Cerebellar cortex (tissue), 1 donor: ENCODE results near the gene BATF.
"Not testable (repeated sequence)": the region's sequence is repeated elsewhere in the genome, so short reads cannot be mapped to it uniquely, and the experiment has no call there.

Experiments used
- DNase-seq: peaks from one replicate; pipeline ENCODE4 v3.0.0-alpha.2; 2015; ENCODE audit warnings: low spot score

BATF gene

GRCh38 chr14:75522224-75522982, at the start of gene BATF:
Gene BATF (plus strand): TSS chr14:75522469. CDS start chr14:75522683, 214 bp downstream.
- DNase-seq: no peak

DNA sequence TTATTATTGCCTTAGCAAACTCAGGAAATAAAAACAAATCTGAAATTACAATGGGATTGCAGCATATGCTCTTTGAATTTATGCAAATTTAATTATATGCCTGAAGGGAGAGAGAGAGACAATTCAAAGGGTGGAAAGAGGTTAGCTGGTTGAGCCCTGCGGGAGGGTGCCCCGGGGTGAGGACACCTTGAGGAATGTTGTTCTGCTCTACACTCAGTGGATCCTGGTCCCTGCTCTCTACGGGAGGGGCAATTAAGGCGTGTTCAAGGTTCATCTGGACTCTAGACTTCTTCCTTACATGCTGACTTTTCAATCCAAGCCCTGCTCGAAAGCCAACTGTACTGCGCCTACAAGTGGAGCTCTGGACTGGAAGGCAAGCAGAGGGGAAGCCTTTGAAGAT, 48.1 kb upstream of the BATF start:
- DNase-seq: not testable (repeated sequence)

DNA sequence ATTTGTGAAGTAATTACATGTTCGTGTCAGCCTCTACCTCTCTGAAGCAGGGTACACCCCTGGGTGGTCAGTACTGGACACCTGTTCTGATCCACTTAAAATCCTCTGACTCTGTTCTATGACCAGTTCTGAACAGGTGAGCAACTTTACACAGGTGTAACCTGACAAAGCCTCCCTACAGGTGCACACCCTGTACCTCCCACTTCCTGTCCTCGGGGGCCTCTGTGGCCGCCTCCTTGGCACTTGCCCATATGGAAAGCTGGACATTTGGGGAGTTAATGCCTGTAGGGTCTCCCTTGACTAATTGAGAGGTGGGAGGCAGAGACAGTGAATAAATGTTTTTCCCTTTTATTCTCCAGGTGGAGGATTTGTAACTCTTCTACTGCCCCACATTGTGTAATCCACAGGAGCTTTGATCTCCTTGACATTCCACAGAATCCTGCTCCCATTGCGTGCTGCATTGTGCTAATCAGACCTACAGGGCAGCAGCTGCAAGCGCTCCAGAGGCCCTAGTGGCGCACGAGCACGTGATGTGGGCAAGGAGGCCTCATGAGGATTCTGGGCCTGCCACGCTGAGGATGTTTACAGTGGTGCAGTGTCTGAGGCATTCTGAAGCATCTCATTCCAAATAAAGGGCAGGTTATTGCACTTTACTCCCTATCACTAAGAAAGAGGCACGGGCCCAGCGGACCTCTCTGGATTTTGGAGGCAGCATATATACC, 45.8 kb upstream of the BATF start:
- DNase-seq: no peak

- DNase-seq: no peak
Observed at GRCh38 chr14:75477881-75478280, 44.4 kb upstream of the BATF start.

- DNase-seq: no peak
Observed at GRCh38 chr14:75479770-75480600, 42.3 kb upstream of the BATF start.

GRCh38 chr14:75482366-75482765, 39.9 kb upstream of the BATF start:
- no peak for DNase-seq

GRCh38 chr14:75484711-75485429, 37.4 kb upstream of the BATF start:
- DNase-seq: no peak

GRCh38 chr14:75486318-75486717, 36.0 kb upstream of the BATF start:
- no peak for DNase-seq

DNA sequence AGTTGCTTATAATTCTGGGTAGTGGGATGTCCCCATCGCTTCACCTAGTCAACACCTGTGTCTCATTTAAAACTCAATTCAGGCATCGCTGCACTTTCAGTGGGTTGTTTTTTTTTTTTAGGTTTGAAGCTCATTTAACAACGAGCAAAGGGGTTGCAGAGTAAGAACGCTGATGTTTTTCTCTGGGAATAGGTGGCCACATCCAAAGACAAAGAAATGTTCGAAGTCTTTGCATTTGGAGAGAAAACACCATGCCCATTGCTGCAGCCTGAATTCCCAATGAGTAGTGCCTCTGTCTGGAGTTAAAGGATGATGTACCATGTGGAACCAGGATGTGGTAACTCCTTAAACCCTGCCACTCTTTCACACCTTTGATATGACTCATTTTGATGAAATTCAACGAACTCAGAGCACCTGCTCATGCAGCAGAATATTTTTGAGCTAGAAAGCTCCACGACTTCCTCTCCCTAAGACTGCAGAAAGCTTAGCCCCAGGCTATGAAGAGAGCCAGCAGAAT, 35.1 kb upstream of the BATF start:
- DNase-seq: no peak

DNA sequence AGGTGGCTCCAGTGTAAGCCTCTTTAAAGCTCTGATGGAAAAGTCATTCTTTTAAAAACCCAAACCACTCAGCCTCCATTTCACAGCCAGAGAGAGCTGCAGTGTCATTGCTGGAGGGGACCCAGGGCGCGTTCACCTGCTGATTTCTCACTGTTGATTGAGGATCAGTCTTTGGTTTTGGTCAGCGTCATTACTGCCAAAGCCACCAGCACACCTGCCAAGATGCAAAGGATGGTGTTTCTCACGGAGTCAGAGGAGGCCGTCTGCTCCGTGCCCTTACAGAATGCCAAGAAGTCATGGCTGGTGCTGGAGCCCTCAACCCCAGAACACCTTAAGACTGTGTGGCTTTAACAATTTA, 32.8 kb upstream of the BATF start:
- no peak for DNase-seq

DNA sequence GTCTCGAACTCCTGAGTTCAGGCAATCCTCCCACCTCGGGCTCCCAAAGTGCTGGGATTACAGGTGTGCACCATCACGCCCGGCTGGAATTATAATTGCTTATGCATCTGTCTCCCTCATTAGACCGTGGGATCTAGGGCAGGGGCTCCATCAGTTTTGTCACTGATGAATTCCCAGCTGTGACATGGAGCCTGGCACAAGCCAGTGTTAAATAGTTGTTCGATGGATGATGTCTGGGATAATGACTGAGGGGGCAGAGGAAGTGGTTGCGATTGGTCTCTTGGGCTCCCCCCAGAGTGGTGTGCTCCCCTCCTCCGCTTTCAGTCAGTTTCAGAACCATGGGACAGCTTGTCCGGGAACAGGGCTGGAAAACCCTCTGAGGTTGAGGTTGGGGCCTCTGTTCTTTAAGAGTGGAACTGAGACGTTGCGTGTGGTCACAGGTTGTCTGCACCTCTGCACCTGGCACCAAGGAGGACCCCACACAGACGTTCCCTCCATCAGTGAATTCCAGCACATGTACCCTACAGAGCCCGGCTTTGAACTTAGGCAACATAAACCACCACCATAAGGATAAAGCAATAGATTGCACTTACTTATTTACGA, 30.8 kb upstream of the BATF start:
- no peak for DNase-seq

- no peak for DNase-seq
Observed at GRCh38 chr14:75492832-75493591, 29.3 kb upstream of the BATF start.

- DNase-seq: no peak
Observed at GRCh38 chr14:75493592-75494087, 28.6 kb upstream of the BATF start.

GRCh38 chr14:75494896-75495295, 27.4 kb upstream of the BATF start:
- no peak for DNase-seq

DNA sequence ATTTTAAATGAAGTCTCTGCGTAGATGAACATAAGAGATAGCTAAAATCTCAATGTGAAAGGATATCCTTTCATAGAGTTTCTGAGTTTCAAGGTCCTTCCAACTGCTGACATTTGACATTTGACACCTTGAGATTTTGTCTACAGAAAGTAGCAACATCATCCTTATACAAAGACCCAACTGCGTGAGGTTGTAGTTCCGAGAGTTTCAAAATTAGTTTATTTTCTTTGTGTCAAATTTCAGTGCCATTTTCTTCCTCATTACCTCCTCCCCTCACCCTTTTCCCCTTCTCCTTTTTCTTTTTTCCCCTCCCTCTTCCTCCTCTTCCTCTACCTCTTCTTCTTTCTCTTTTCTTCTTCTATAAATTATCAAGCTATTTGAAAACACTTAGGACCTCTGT, 26.9 kb upstream of the BATF start:
- DNase-seq: no peak

GRCh38 chr14:75495882-75496281, 26.4 kb upstream of the BATF start:
- no peak for DNase-seq

DNA sequence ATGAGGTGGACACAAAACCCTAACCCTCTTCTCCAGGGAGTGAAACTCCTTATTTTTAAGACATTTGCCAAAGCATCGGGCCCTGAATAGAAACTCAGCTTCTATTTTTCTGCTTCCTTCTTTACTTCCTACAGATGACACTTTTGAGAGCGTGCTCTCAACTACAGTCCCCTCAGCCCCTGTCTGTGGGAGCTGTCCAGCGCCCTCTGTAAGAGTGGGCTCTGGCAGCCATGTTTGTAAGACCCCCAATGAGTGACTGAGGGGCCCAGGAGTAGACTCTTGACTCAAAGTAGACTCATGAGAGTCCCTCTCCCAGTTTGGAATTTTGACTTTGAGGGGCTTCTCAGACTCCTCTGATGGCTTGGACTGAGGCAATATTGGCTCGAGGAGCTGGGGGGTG, 25.5 kb upstream of the BATF start:
- DNase-seq: no peak

- no peak for DNase-seq
Observed at GRCh38 chr14:75497191-75497590, 25.1 kb upstream of the BATF start.

DNA sequence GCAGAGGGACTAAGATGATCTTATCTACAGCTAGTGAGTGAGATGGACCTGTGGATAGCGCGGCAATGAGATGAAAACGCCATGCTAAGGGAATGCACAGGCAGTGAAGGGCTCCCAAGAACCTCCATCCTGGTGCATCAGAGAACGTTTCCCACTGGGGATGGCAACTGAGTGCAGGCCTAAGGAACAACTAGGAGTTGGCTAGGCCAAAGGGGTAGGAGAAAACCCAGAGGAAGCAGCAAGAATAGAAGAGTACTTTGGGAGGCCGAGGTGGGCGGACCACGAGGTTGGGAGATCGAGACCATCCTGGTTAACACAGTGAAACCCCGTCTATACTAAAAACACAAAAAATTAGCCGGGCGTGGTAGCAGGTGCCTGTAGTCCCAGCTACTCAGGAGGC, 24.6 kb upstream of the BATF start:
- DNase-seq: no peak

- no peak for DNase-seq
Observed at GRCh38 chr14:75499084-75499875, 23.0 kb upstream of the BATF start.
